Tibial nerve (tissue), 4 donors: ENCODE results near the gene SPACA5.

Source experiments
- CTCF ChIP-seq, 5 experiments: fragments of 200-600 bp in 3 of 5; fragments of 450-650 bp in 2 of 5; sonication (generic) in 3 of 5; IDR thresholded peaks; one replicate each; pipeline ENCODE4 v1.5.1; 2016 to 2019; ENCODE audit warnings: antibody characterized with exemption in 5 of 5, mild to moderate bottlenecking in 3 of 5, moderate library complexity in 2 of 5
- EP300 ChIP-seq, 2 donors: sonication (generic); formaldehyde crosslinking; IDR thresholded peaks; one replicate each; pipeline ENCODE4 v1.6.1; 2017; ENCODE audit warnings: antibody characterized with exemption in 2 of 2, mild to moderate bottlenecking in 1 of 2
- POLR2A ChIP-seq, 2 donors: fragments of 450-650 bp; IDR thresholded peaks; one replicate each; pipeline ENCODE4 v1.6.1; 2017; ENCODE audit warnings: antibody characterized with exemption in 2 of 2, mild to moderate bottlenecking in 2 of 2, moderate library complexity in 2 of 2

- TF ChIP-seq POLR2A (IDR thresholded peaks at IDR 0.05) (no peak), CTCF (IDR thresholded peaks at IDR 0.05) (no peak), EP300 (IDR thresholded peaks at IDR 0.05) (no peak)
Observed at GRCh38 chrX:48002319-48002718, 4.5 kb upstream of the SPACA5 start.
